ENCODE measurements around the gene SPEM1. TPM values are rescaled to one million over a fixed set of nuclear protein-coding genes. Genes with fewer than 3 reads are reported as not detected.
A peak's percentile ranks its signal among the peaks of the same experiment; 100 is the strongest.

Gene SPEM1
- polyA plus RNA-seq, 3 donors, result not detected

DNA sequence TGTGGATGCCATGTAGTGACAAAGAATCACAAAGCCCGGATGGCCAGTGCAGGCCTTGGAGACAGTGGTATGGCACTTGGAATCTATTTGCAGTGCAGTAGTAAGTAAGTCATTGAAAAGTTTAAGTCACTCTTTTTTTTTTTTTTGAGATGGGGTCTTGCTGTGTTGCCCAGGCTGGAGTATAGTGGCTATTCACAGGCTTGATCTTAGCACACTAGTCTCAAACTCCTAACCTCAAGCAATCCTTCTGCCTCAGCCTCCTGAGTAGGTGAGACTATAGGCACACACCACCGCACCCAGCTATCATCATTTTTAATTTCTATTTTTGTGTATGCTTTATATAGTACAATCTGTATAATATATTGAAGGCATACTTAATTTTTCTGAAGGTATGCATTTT lies 21.5 kb upstream of the SPEM1 start:
- DNase-seq (ENCODE audit: low read depth in 3 of 3, low spot score in 2 of 3), result no peak

DNA sequence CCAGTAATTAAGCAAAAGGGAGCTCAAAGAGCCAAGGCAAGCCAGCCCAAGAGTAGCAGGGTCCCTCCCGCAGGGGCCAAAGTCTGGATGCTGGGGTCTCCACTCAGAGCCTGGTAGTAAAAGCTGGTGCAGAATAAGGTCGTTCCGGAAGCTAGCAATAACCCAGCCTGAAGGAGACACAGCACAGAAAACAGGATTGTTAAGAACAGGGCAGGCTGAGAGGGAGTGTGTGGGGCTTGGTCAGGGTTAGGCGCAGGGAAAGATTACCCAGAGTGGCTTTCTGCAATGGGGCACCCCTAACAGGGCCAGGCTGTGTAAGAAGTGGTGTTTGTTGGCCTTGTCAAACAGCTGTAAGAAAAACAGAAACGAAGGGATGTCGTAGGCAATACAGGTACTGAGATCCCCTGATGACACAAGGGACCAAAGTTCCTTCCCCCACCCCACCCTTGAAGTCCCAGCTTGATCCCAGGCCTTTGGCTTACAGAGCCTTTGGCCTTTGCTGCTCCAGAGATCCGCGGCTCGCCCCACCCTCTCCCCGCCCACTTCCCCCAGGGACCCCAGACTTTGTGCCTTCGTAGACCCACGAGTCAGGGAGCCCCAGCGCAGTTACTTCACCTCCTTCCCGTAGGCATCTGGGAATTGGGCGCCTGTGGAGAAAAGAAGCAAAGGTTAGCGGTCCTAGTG lies 16.9 kb upstream of the SPEM1 start:
- DNase-seq (ENCODE audit: low read depth in 3 of 3, low spot score in 2 of 3), result peak in 1 of 3 donors; percentile 32

DNA sequence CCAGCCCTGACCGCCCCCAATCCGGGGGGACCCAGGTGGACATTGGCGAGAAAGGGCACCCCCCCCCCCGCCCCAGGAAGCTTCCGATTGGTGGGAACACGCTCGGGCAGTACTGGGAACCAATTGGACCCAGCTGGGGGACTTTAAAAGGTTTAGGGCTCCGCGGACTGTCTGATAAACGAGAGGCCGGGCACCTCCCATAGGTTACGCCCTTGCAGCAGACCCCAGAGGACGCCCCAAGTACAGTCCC lies 16.5 kb upstream of the SPEM1 start:
- DNase-seq (ENCODE audit: low read depth in 3 of 3, low spot score in 2 of 3), result peak in 1 of 3 donors; percentile 61

DNA sequence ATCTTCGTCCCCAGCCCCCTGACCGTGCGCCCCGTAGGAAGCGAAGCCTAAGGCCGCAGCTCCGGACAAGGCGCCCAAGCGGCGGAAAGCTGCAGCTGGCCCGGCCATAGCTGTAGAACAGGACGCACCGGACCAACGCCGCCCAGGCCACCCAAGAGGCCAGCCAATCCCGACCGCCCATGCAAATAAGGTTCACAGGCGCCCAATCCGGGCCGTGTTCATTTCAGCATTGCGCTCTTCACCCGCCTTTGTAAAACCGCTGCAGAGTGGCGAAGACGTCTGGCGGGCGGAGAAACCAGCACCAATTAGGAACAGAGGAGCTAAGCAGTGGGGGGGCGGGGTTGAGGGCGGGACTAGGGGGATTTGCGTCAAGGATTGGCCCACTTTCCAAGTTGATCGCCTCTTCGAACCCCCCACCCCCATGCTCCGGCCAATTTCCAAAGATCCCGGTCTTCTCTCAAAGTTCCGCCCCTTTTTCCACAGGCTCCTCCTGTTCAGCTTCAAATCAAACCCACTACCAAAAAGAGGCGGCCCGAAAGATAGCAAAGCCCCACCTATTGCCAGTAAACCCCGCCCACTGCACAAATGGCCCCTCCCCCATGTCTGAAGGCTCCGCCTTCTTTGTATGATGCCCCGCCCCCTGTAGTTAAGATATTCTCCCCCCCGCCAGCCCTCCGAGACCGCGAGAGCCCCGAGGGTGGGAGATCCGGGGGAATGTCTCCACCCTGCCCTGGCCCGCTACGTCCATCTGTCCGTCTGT lies 16.0 kb upstream of the SPEM1 start, which contains the start of gene TMEM256:
Gene TMEM256 (minus strand): TSS at position 121 of the 760 bp plus-strand sequence. CDS start 13 bp downstream, at position 108.
- peak; percentile 95 to 99 (median 97) for DNase-seq (ENCODE audit: low read depth in 3 of 3, low spot score in 2 of 3)

DNA sequence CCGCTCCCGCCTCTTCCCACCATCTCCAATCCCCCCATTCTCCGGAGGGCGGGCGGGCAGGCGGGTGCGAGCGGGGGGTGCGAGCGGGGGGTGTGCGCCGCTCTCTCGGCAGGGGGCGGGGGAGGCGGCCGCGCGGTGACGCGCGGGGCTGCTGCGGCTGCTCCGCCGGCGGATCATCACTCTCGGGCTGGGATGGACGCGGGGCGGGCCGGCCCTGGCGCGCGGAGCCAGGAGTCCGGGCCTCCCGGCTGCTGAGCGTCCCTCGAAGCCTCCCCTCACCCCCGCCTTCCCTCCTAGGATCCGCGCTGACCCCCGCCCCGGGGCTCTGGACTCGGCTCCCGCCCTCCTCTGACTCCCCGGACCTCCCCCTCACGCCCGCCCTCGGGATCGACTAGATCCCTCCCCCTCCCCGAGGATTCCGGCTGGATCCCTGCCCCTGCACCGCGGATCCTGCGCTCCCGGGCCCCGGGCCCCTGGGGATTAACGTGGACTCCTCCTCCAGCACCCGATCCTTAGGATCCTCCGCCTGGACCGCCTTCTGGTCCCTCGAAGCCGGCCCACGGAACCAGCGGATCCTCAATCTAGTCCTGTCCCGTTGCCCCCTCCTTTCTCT lies 15.3 kb upstream of the SPEM1 start:
- DNase-seq (ENCODE audit: low read depth in 3 of 3, low spot score in 2 of 3), result no peak

DNA sequence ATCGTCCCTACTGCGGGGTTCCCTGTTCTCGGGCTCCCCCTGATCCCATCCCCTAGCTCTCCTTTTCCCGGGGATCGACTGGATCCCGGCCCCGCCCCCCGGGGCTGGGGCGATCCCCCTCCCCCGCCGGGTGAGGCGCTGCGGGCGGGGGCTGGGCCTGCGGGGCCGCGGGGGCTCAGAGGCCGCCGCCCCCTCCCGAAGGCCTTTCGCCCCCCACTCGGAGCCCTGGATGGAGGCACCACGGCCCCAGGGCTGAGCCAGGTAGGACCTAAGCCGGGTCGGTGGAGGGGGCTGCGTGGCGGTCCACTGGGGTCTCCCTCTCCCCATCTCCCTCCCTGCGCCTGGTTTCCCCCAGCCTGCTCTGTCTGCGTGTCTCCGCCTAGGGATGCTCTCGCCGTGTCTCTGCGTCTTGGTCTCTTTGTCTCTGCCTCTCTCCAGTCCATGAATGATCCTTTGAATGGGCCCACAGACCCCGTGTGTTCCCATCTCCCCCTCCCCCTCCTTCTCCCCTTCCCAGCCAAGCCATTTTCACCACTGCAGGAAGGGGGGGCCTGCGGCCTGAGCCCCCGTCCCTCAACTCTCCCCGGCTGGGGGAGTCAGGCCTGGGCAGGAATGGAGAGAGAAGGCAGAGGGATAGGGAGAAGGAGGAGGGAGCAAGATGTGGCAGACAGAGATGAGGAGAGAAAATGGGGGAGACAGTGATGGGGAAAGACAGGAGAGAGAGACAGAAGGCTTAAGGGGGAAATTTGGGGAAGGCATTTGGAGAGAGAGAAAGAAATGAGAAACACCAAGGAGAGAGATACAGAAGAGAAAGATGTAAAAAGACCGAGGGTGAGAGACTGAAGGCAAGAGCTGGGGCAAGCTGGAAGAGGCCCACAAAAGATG lies 14.5 kb upstream of the SPEM1 start:
- DNase-seq (ENCODE audit: low read depth in 3 of 3, low spot score in 2 of 3), result no peak

DNA sequence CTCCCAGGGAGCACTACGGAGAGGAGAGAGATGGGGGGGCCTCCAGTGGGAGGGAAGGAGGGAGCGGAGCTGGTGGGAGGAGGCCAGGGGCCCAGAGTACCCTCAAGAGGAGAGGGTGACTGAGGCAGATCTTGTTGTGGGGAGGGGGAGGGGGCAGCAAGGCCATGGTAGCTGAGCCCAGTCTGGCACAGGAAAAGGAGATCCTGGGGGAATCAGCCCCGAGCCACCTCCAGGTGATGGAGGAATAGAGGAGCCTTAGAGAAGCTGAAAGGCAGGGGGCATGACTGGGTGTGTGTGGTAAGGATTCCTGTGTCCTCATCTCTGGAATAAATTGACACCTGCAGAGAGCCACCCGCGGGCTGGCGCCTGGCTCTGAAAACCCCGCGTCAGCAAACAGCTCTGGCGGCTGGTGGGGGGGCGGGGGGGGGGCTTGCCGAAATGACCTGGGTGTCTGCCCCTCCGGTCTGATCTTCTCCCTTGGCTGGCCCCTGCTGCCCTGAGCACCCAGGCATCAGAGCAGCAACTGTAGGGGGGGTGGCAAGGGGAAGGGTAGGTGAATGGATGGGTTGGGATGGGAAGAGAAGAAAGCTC lies 13.8 kb upstream of the SPEM1 start:
- DNase-seq (ENCODE audit: low read depth in 3 of 3, low spot score in 2 of 3), result no peak

DNA sequence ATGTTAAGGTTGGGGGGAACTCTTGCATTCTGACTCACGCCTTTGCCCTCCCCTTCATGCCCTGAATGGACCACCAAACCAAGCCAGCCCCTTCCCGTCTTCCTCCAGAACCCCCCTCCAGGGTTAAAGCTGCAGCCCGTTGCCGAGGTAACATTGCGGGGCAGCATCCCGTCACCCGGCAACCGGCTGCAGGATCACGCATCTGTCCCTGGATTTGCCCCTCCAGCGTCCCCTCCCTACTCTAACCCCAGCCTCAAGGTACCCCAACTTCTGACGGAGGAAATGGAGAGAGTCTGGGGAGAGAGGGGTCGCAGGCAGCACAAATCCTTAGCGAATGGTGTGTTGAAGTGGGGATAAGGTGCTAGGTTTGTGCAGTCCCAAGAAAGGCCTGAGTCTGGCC lies 13.0 kb upstream of the SPEM1 start:
- no peak for DNase-seq (ENCODE audit: low read depth in 3 of 3, low spot score in 2 of 3)

DNA sequence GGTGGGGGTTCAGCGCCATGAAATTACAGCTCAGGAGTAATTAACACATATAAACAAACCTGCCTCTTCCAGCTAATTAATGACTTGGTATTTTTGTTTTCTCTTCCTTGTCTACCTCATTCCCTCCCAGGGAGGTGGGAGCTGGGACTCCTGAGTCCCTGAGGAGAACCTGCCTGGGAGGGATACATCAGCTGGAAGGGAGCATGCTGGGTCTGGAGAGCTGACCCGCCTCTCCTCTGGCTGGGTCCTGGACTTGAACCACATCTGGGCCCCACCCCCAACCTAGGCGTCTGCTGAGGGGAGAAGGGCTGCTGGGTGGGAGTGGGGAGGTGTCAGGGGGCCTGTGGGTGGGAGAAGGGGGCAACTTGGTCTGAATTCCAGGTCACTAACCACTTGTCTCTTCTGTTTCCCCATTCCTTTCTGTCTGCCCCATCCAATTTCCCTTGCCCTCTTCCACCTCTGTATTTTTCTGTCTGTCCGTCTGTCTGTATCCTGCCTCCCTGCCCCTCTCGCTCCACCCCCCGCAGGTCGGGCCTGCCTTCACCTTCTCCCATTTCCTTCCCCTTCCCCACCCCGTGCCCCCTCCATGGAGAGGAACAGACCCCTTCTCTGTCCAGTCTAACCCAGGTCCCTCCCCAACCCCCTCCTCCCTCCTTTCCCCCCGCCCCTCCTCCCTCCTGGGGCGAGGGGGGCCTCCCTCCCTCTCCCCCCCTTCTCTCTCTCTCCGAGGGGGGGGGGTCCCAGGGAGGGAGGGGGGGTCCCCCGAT lies 12.5 kb upstream of the SPEM1 start, which contains the start of gene NLGN2:
Gene NLGN2 (plus strand): TSS at position 361 of the 767 bp plus-strand sequence. CDS start 411 bp downstream, outside the sequence.
- no peak for DNase-seq (ENCODE audit: low read depth in 3 of 3, low spot score in 2 of 3)

DNA sequence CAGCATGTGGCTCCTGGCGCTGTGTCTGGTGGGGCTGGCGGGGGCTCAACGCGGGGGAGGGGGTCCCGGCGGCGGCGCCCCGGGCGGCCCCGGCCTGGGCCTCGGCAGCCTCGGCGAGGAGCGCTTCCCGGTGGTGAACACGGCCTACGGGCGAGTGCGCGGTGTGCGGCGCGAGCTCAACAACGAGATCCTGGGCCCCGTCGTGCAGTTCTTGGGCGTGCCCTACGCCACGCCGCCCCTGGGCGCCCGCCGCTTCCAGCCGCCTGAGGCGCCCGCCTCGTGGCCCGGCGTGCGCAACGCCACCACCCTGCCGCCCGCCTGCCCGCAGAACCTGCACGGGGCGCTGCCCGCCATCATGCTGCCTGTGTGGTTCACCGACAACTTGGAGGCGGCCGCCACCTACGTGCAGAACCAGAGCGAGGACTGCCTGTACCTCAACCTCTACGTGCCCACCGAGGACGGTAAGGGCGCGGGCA lies 11.8 kb upstream of the SPEM1 start:
- no peak for DNase-seq (ENCODE audit: low read depth in 3 of 3, low spot score in 2 of 3)

DNA sequence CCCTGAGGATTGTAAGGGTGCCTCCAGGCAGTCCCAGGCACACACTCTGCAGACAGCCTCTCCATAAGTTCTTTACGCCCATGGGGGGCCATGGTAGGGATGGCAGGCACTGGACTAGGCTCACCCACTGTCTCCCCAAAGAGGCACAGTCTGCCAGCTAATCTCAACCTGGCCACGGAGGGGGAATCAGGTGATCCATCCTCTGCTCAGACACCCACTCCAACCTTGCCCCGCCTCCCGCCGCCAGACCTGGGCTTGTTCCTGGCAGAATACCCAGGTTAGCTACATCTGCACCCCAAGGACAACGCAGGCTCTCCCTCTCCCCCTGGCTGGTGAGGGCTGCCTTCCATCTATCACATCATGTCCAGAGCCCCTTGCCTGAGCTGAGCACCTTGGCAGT lies 11.3 kb upstream of the SPEM1 start:
- DNase-seq (ENCODE audit: low read depth in 3 of 3, low spot score in 2 of 3), result no peak

DNA sequence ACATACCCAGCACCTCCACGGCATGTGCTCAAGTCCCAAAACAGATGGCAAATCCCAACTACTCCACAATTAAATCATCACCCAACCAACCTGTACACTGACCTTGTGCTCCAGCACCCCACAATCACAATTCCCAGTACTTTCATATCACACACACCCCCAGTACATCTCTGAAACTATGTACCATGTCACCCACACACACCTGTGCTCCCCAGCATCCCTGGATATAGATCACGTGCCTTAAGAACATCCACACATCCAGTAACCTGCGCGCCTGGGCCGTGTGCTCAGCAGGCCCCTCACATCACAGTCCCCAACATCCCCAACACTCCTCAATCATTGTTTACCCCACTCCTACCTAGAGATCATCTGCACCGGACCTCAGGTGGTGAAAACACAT lies 10.4 kb upstream of the SPEM1 start:
- DNase-seq (ENCODE audit: low read depth in 3 of 3, low spot score in 2 of 3), result no peak

DNA sequence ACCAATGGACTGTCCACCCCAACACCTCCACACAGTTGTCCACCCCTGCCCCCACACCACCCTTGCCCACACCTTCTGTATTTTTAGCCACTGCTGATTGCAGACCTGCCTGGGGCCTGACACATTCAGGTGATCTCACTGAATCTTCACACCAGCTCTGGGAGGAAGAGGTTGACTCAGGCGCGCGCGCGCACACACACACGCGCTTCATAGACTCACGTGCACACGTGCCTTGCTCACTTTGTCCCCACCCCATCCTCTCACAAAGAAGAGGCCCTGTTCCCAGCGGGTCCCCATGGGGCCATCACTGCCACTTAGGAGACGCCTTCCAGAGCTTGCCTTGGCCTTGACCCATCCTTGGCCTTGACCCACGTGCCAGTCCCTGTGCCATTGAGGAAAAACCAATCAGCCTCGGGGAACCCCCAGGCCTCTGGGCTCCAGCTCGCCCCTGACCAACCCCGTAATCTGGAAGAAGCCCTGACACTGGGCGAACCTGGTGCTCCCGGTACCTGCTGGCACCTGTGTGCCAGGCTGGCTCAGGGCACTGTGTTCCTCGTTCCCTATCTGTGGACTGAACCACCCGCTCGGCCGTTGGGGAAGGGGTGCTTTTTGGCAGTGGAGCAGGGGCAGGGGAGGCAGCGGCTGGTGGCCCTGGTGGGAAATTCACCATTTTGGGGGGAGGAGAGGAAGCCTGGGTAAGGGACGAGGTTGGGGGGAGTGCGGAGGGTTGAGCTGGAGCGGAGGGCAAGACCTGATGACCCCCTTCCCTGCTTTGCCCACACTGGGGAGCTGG lies 9.3 kb upstream of the SPEM1 start:
- no peak for DNase-seq (ENCODE audit: low read depth in 3 of 3, low spot score in 2 of 3)

DNA sequence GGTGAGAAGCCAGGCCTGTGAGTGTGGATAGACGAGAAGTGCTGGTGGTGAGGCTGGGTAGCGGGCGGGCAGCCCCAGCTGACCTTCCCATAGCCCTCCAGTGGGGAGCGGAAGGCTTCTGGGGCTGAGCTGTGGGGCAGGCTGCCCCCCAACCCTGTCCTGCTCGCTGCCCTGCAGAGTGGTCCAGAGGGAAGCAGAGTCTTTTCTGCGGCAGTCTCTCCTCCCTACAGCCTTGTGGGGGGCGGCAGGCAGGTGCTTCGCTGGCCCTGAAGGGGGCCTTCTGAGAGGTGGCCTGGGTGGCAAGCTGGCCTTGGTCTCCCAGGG lies 8.7 kb upstream of the SPEM1 start:
- DNase-seq (ENCODE audit: low read depth in 3 of 3, low spot score in 2 of 3), result no peak

DNA sequence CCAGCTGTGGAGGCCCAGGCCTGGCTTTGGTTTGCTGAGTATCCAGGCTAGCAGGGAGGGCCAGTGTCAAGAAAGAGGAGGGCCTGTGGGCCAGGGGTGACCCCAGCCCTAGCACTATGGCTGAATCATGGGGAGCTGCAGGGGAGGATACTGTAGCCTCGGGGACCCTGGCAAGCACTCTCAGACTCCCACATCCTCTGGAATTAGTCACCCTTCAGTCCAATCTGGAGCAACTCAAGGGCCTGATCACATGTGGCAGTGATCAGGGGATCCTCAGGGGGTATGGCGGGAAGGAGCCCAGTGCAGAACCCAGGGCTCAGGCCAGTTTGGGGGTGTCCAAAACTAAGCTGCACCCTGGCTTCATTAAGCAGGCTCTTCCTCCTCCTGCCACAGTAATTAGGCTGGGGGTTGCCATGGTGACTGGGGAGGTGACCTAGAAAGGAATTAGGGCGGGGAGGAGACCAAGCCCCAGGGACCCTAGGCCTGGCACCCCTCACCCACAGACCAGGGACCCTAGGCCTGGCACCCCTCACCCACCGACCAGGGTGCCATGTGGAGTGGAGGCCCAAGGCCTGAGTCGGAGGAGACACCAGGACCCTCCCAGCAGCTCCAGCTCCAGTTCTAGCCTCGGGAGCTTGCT lies 6.7 kb upstream of the SPEM1 start:
- no peak for DNase-seq (ENCODE audit: low read depth in 3 of 3, low spot score in 2 of 3)

DNA sequence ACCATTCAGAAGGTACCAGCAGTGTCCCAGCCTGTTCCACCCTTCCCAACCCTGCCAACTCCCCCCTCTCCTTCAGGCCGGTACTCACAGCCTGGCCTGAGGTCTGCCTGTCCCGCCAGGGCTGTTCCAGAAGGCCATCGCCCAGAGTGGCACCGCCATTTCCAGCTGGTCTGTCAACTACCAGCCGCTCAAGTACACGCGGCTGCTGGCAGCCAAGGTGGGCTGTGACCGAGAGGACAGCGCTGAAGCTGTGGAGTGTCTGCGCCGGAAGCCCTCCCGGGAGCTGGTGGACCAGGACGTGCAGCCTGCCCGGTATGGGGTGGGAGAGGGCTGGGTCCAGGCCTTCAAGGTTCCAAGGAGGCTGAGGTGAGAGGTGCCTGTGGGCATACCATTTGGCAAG lies 5.3 kb upstream of the SPEM1 start:
- no peak for DNase-seq (ENCODE audit: low read depth in 3 of 3, low spot score in 2 of 3)

DNA sequence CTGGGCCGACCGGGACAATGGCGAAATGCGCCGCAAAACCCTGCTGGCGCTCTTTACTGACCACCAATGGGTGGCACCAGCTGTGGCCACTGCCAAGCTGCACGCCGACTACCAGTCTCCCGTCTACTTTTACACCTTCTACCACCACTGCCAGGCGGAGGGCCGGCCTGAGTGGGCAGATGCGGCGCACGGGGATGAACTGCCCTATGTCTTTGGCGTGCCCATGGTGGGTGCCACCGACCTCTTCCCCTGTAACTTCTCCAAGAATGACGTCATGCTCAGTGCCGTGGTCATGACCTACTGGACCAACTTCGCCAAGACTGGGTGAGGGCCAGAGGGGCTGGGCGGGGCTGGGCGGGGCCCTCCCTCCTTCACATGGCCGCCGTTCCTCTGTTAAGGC lies 4.3 kb upstream of the SPEM1 start:
- no peak for DNase-seq (ENCODE audit: low read depth in 3 of 3, low spot score in 2 of 3)

DNA sequence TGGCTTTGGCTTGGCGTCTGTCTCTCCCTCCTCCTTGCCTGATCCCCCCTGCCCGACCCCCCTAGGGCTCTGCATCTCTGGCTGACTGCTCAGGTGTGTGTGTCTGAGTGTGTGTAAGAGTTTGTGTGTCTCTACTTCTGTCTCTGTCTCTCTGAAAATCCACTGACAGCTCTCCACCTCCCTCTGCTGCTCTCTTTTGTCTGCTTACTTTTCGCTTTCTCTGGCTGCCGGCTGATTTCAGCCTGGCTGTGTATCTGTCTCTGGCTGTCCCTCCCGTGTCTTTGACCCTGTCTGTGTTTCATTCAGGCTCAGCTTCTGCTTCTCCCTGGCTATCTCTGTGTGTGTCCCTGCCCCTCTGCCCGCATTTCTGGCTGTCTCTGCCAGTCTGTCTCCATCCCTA lies 3.8 kb upstream of the SPEM1 start:
- no peak for DNase-seq (ENCODE audit: low read depth in 3 of 3, low spot score in 2 of 3)
